T-helper 22 cell (primary cell): ENCODE data around the gene SSR2.

Experiments
- DNase-seq: peaks from one replicate; pipeline ENCODE4 v3.0.0-alpha.2; 2020; ENCODE audit warnings: low read depth

Gene SSR2

DNA sequence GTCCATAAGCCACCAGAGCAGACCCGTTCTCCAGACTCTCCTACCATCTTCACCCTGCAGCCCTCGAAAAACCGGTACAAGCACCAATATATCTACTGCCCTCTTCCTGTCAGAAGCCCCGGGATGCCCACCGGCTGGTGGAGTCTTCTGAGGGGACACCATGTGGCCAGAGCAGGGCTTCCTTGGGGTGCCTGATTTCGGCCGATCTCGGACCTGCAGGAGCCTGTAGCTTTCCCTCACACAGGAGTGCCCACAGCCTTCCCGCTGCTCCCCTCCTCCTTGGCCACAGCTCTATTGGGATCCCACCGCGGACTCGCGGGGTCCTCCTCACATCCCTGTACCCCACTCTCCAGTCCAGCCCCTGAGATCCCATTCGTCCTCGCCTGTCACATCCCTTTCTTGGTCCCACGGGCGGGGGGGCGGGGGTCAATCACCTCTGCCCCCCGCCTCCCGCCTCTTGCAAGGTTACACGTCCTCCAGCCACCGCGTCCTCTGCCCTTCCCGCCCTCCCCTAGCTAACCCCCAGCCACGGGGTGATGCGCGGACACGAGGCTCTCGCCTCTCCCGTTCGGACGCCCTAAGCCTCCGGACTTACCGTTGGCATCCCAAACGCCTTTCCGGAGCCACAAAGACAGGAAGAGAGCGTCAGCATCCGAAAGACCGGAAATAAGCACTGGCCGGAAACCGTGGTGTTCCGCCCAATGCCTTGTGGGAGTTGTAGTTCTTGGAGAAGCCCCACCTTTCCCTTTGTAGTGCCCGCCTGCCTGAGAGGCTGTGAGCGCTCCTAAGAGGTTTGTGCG lies at the start of gene SSR2:
Gene SSR2, minus strand, starts transcription at position 659 of the 800 bp plus-strand sequence. CDS start 784 bp downstream, outside the sequence.
- DNase-seq, result peak; percentile 79

GRCh38 chr1:156070548-156070947 lies 49.8 kb upstream of the SSR2 start:
- DNase-seq, result no peak

DNA sequence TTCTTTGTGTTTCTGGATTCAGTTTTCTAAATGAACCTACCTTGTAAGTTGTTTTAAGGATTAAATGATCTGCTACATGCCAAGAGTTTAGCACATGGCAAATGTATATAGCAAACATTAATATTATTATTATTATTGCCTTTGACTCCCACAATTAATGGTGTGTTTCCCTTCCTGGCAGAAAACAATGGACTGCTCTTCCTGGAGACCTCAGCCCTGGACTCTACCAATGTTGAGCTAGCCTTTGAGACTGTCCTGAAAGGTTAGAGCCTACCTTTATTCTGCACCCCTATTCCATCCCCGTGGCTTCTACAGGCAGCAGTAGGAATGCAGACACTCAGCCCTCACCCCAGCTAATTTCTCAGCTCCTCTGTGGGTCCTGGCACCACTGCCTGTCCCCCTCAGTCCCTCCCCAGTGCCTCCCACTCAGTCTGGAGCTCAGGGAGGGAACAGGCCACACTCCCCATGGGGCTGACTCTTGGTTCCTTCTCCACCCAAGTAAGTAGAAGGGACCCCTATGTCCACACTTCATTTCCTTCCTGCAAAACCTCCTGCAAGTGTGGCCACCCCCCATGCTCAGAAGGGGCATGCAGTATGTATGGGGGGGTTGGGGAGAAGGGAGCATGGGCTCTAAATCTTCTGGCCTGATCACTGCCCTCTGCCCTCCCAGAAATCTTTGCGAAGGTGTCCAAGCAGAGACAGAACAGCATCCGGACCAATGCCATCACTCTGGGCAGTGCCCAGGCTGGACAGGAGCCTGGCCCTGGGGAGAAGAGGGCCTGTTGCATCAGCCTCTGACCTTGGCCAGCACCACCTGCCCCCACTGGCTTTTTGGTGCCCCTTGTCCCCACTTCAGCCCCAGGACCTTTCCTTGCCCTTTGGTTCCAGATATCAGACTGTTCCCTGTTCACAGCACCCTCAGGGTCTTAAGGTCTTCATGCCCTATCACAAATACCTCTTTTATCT lies 49.0 kb upstream of the SSR2 start:
- DNase-seq, result no peak

GRCh38 chr1:156067262-156067661 lies 46.5 kb upstream of the SSR2 start:
- no peak for DNase-seq

GRCh38 chr1:156065871-156066270 lies 45.1 kb upstream of the SSR2 start:
- no peak for DNase-seq

DNA sequence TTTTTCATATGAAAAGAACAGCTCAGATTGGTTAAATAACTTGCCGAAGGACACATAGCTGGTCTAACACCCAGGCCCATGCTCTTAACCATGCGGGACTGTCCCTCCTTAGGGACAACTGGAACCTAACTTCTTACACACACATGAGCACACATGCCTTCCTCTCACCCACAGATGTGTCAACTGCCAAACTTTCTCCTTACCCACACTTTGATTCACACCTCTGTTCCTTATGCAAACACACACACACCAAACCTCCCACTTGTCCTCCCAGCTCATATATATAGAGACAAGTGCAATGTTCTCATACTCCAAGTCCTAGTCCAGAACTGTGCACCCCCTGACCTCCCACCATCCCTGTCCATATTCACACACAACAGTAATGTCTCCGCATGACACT lies 44.5 kb upstream of the SSR2 start:
- DNase-seq, result no peak

DNA sequence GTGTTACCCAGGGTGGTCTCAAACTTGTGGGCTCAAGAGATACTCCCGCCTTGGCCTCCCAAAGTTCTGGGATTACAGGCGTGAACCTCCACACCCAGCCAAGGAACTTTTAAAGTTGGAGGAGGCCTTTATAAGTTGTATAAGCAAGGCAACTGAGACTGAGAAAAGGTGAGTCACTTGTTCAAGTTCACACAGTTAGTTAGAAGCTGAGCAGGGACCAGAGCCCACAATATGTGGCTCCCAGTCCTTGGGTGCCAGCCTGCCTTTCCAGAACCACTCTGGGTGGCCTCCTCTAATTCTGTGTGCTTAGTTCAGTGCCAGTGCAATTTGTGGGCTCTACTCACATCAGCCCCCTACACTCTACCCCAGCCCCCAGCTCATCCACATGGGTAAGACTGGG lies 43.9 kb upstream of the SSR2 start:
- DNase-seq, result no peak

DNA sequence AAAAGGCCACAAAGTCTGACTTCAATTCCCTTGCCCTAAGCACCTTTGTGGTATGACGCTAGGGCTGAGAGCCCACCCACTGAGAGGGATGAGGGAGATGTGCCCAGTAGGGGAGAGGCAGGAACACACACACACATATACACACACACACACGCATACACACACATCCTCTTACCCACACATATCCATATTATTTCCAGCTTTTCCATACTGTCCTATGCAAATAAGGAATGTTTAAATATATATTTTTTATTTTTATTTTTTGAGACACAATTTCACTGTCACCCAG lies 43.2 kb upstream of the SSR2 start:
- no peak for DNase-seq

DNA sequence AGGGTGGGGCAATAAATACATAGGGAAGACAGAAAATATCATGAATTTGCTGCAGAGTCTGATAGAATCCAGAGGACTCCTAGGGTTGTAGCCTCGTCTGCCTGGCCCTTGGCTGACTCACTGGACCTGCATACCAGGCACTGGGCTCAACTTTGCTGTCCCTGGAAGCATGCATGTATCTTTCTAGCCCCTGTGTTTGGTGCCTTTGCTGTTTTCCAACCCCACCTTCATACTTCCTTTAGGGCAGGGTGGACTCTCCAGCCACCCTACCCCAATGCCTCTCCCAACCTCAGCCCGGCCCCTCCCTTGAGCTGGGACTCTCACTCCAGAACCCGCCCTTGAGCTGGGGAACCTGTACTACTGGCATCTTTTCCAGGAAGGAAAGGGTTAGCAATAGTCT lies 41.4 kb upstream of the SSR2 start:
- DNase-seq, result no peak

DNA sequence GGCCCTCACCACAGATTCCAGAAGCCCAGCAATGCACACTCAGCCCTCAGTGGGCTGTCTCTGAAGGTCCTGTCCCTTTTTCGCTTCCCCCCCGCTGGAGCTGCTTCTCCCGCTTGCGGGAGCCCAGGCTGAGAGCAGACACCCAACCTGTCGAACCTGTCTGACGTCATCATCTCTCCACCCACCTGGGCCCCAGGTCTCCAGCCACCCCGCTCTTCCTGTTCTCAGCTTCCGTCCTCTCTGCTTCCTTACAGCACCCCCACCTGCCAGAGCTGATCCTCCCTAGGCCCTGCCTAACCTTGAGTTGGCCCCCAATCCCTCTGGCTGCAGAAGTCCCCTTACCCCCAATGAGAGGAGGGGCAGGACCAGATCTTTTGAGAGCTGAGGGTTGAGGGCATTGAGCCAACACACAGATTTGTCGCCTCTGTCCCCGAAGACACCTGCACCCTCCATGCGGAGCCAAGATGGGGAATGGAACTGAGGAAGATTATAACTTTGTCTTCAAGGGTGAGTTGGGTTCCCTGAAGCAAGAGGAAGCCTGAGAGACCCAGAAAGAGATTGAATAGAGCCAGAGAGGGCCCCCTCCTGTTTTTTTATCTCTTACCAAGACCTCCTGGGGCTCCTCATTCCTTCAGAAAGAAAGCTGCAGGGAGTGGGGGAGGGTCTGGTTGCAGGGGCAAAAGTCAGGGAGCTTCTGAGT lies 40.3 kb upstream of the SSR2 start, which contains the start of gene RAB25:
Gene RAB25, plus strand, starts transcription at position 224 of the 700 bp plus-strand sequence. Its CDS starts 241 bp downstream, at position 465.
- DNase-seq, result no peak

GRCh38 chr1:156056326-156056849 lies 35.6 kb upstream of the SSR2 start:
- DNase-seq, result no peak

DNA sequence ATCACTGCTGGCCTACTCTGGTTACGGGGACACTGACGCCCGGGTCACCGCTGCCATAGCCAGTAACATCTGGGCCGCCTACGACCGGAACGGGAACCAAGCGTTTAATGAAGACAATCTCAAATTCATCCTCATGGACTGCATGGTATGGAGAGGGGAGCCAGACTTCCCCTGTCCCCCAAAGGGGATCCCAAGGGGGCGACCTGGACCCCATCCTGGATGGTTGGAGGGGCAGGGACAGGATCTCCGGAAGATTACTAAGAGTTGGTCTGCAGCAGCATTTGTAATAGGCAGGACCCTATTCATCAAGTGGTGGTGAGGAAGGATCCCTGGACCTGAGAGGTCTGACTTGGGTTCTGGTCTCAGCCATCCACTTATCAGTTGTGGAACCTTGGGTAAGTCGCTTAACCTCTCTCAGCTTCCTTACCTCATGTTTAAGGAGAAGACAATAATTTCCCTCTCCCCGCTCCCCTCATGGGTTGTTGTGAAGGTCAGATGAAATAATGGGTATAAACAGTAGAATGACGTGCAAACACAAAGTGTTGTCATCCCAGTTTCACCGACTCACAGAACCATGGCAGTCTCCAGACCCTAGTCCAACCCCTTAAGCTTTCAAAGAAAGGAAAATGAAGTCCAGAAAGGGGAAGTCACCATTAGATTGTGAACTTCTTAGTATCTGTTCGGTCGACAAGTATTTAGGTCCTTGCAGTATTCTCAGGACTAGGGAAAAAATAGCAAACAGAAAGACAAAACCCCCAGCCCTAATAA lies 34.7 kb upstream of the SSR2 start:
- no peak for DNase-seq

DNA sequence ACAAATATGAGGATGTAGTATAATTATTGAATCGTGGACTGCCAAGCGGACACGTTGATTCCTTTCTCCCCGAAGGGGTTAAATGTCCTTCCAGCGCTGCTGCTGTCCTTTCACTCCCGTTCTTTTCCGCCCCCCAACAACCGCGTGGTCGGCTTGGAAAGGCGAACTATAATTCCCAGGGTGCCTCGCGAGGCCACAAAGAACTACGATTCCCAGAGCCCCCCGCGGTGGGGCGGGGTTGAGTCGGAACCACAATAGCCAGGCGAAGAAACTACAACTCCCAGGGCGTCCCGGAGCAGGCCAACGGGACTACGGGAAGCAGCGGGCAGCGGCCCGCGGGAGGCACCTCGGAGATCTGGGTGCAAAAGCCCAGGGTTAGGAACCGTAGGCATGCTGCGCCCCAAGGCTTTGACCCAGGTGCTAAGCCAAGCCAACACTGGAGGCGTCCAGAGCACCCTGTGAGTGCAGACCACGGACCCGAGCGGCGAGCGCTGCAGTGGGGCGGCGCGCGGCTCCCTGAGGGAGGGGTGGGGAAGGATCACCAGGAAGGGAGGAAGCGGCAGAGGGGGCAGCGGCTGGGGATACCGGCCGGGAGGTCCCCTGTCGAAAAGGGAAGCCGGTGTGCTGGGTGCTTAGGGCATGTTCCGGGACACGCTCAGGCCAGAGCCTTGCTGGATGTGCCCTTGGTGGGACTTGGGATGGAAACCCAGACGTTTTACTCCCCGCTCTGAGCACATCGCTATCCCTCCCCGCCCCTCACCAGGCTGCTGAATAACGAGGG lies 33.9 kb upstream of the SSR2 start, which contains the start of gene LAMTOR2:
Gene LAMTOR2, plus strand, starts transcription at position 283 of the 781 bp plus-strand sequence. Its CDS starts 108 bp downstream, at position 391.
- peak; percentile 91 for DNase-seq

DNA sequence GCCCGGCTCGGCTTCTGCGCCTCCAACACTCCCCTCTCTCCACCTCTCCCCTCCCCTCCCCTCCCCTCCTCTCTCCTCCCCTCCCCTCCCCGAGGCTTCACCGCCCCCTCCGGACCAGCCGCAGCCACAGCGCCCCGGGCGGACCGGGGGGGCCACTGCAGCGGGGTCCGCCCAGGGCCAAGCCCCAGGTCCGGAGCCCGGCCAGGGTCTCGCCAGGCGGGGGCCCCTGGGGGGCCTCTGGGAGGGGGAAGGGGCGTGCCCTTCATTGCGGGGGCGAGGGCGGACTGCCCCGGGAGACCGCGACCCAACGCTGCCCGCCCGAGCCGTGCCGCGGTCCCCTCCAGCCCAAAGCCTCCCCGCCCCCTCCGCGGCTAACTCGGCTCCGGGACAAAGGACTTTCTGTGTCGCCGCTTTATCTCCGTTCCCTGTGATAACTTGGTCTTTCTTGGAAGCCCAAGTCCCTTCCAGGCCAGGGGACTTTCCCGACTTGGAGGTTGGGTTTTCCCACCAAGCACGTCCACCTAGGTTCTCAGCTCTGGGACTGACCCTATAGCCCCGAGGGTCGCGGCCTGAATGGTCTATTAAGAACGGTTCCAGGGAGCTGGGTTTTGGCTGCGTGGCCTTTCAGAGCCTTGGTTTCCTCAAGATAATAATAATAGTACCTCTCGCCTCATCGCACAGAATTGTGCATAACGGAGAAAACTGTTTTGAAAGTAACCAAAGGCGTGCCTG lies 33.2 kb upstream of the SSR2 start, which contains the start of gene UBQLN4:
Gene UBQLN4, minus strand, starts transcription at position 31 of the 732 bp plus-strand sequence. CDS start 97 bp downstream, outside the sequence.
- DNase-seq, result peak; percentile 78

- peak; percentile 65 for DNase-seq
Observed at GRCh38 chr1:156052862-156053767, 32.4 kb upstream of the SSR2 start.

GRCh38 chr1:156051011-156051725 lies 30.4 kb upstream of the SSR2 start:
- DNase-seq, result no peak

DNA sequence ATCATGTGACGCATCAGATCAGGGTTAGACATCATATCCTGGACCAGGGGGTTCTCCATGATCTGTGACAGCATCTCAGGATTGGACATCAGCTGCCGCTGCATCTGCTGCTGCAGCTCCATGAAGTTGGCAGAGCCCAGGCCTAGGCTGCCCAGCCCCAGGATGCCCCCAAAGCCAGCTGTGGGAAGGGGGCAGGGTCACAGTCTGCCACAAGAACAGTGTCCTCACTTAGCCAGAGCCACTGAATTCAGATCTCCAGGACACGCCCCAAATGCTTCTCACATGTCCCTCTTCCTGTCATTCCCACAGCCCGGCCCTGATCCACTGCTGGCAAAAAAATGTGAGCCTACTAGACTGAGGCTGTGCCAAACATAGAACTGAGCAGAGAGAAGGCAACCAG lies 29.6 kb upstream of the SSR2 start:
- DNase-seq, result no peak
